ENCODE results near the gene TTC16. TPM values are rescaled to one million over a fixed set of nuclear protein-coding genes. Genes with fewer than 3 reads are reported as not detected.

Gene TTC16
- total and polyA plus RNA-seq, 4 donors, result 0.02 to 0.08 TPM; not detected in 2

GRCh38 chr9:127698985-127699670 is 16.8 kb upstream of the TTC16 start:
- Histone ChIP-seq H3K36me3 (ENCODE audit: control insufficient read depth in 4 of 4, insufficient read depth in 3 of 4, low read depth in 1 of 4, low read length in 3 of 4) (no peaks in the 10 kb centered on the region), H3K27ac (ENCODE audit: low read depth in 1 of 2, low read length in 2 of 2) (peak overlapping the region; percentile 68 to 72), H3K4me3 (ENCODE audit: low read depth in 1 of 3, low read length in 3 of 3) (peak overlapping the region in 1 of 3 donors; percentile 12), H3K4me1 (ENCODE audit: control insufficient read depth in 4 of 4, insufficient read depth in 4 of 4, low read length in 3 of 4) (peaks cover 2 to 6% (median 3%) of the 10 kb centered on the region in 4 donors), H3K9ac (ENCODE audit: low read depth in 1 of 2, low read length in 2 of 2) (no peak overlapping the region), H3K9me3 (ENCODE audit: control insufficient read depth in 4 of 4, low read length in 3 of 4) (no peaks in the 10 kb centered on the region), H3K27me3 (ENCODE audit: control insufficient read depth in 4 of 4, insufficient read depth in 4 of 4, low read length in 3 of 4) (no peaks in the 10 kb centered on the region)
- WGBS, result 19% methylated on average over 41 of the region's 41 CpGs
- peak; percentile 96 for DNase-seq (ENCODE audit: low spot score)
- TF ChIP-seq HNF4A (conservative IDR thresholded peaks at IDR 0.05), result no peak
- no peak for TF ChIP-seq HNF4G (IDR thresholded peaks at IDR 0.05)
- TF ChIP-seq GABPA (IDR thresholded peaks at IDR 0.05 in 1 of 2, conservative IDR thresholded peaks at IDR 0.05 in 1 of 2), result peak in 1 of 2 donors; percentile 70
- TF ChIP-seq RAD21 (IDR thresholded peaks at IDR 0.05), result peak; percentile 6 to 21
- peak; percentile 30 for TF ChIP-seq MAX (IDR thresholded peaks at IDR 0.05)
- TF ChIP-seq ZBTB33 (IDR thresholded peaks at IDR 0.05), result no peak
- no peak for TF ChIP-seq ATF3 (IDR thresholded peaks at IDR 0.05)
- peak; percentile 13 for TF ChIP-seq NR2F2 (IDR thresholded peaks at IDR 0.05)
- no peak for TF ChIP-seq FOXA1 (IDR thresholded peaks at IDR 0.05)
- TF ChIP-seq SP1 (IDR thresholded peaks at IDR 0.05), result peak; percentile 84
- TF ChIP-seq JUND (IDR thresholded peaks at IDR 0.05), result no peak
- no peak for TF ChIP-seq TAF1 (conservative IDR thresholded peaks at IDR 0.05)
- TF ChIP-seq CTCF (IDR thresholded peaks at IDR 0.05; ENCODE audit: low read depth, low read length, missing input control), result peak; percentile 9

- no peak for DNase-seq (ENCODE audit: low spot score)
- Histone ChIP-seq H3K27me3 (ENCODE audit: control insufficient read depth in 4 of 4, insufficient read depth in 4 of 4, low read length in 3 of 4) (no peaks in the 10 kb centered on the region), H3K4me3 (ENCODE audit: low read depth in 1 of 3, low read length in 3 of 3) (no peak overlapping the region), H3K9ac (ENCODE audit: low read depth in 1 of 2, low read length in 2 of 2) (no peak overlapping the region), H3K9me3 (ENCODE audit: control insufficient read depth in 4 of 4, low read length in 3 of 4) (no peaks in the 10 kb centered on the region), H3K27ac (ENCODE audit: low read depth in 1 of 2, low read length in 2 of 2) (no peak overlapping the region), H3K36me3 (ENCODE audit: control insufficient read depth in 4 of 4, insufficient read depth in 3 of 4, low read depth in 1 of 4, low read length in 3 of 4) (no peaks in the 10 kb centered on the region), H3K4me1 (ENCODE audit: control insufficient read depth in 4 of 4, insufficient read depth in 4 of 4, low read length in 3 of 4) (peaks cover 2 to 6% (median 3%) of the 10 kb centered on the region in 4 donors)
- TF ChIP-seq CTCF (IDR thresholded peaks at IDR 0.05; ENCODE audit: low read depth, low read length, missing input control) (no peak), ATF3 (IDR thresholded peaks at IDR 0.05) (no peak), SP1 (IDR thresholded peaks at IDR 0.05) (no peak), GABPA (IDR thresholded peaks at IDR 0.05 in 1 of 2, conservative IDR thresholded peaks at IDR 0.05 in 1 of 2) (no peak), FOXA2 (IDR thresholded peaks at IDR 0.05) (no peak), FOXA1 (IDR thresholded peaks at IDR 0.05) (no peak)
- WGBS, result 96% methylated on average over 2 of the region's 2 CpGs
Measured at GRCh38 chr9:127700140-127700539, 15.7 kb upstream of the TTC16 start.
